Esophagus muscularis mucosa (tissue), 3 donors: ENCODE results near the gene HLA-DPA1.

Experiments
- CTCF ChIP-seq, 3 experiments: fragments of 200-600 bp in 2 of 3; fragments of 450-650 bp in 1 of 3; sonication (generic) in 2 of 3; IDR thresholded peaks; one replicate each; pipeline ENCODE4 v1.5.1; 2017 to 2019; ENCODE audit warnings: antibody characterized with exemption in 3 of 3, mild to moderate bottlenecking in 2 of 3, moderate library complexity in 1 of 3
- EP300 ChIP-seq: sonication (generic); formaldehyde crosslinking; IDR thresholded peaks from one replicate; pipeline ENCODE4 v1.6.1; 2017; ENCODE audit warnings: antibody characterized with exemption

DNA sequence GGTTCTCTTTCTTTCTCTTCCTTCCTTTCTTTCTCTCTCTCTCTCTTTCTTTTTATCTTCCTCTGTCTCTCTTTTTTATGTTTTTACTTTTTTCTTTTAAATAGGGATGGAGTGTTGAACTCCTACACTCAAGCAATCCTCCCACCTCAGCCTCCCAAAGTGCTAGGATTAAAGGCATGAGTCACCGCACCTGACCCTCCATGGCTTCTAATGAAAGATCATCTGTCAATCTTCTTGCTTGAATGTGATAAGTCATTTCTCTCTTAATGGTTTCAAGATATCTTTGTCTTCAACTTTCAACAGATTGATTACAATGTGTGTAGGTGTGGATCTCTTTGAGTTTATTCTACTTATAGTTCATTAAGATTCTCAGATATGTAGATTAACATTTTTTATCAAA, 38.9 kb downstream of the HLA-DPA1 start:
- TF ChIP-seq EP300 (no peak), CTCF (IDR thresholded peaks at IDR 0.05) (no peak)
